Lower lobe of right lung (tissue), 2 donors: ENCODE results near the gene CACNB2. TPM values are rescaled to one million over a fixed set of nuclear protein-coding genes. Genes with fewer than 3 reads are reported as not detected.

ENCODE experiments used
- ATAC-seq, 2 donors: fragments of 200-7000 bp; cut with Tn5 transposase; one replicate each; pipeline ENCODE4 v1.9.1; 2020 to 2022; ENCODE audit warnings: mild to moderate bottlenecking in 2 of 2, moderate library complexity in 2 of 2
- DNase-seq: peaks from one replicate; pipeline ENCODE4 v3.0.0-alpha.2; 2020
- H3K27ac ChIP-seq: fragments of 200-600 bp; one replicate; pipeline ENCODE4 v1.8.0; 2022
- H3K27me3 ChIP-seq: fragments of 200-600 bp; one replicate; pipeline ENCODE4 v1.8.0; 2022; ENCODE audit warnings: low read depth
- H3K36me3 ChIP-seq: fragments of 200-600 bp; one replicate; pipeline ENCODE4 v1.8.0; 2022; ENCODE audit warnings: mild to moderate bottlenecking
- H3K4me1 ChIP-seq: fragments of 200-600 bp; one replicate; pipeline ENCODE4 v1.8.0; 2022
- H3K4me3 ChIP-seq: fragments of 200-600 bp; one replicate; pipeline ENCODE4 v1.8.0; 2022; ENCODE audit warnings: mild to moderate bottlenecking
- H3K9me3 ChIP-seq: fragments of 200-600 bp; one replicate; pipeline ENCODE4 v1.8.0; 2022
- CTCF ChIP-seq: fragments of 200-600 bp; IDR thresholded peaks from one replicate; pipeline ENCODE4 v1.8.0; 2022; ENCODE audit warnings: antibody characterized with exemption, mild to moderate bottlenecking
- intact Hi-C: fragments of 100-400 bp; cut with DNase I; formaldehyde crosslinking; loops from one replicate; pipeline ENCODE4 v1.11.0; 2022
- total RNA-seq: library from RNA; stranded (reverse); fragmentation: NEBNext Ultra II Directional; extraction: Animal tissue kit (Norgen Biotek cat#: 25700); gene quantifications from one replicate; pipeline ENCODE4 v1.2.1, GENCODE V29; 2021
- donor health status: DM: no; HTN: yes; CAD: no; lungs with severe emphysema.

The CACNB2 gene
- total RNA-seq, 1 donor from 2014 or later, result 1.4 TPM

DNA sequence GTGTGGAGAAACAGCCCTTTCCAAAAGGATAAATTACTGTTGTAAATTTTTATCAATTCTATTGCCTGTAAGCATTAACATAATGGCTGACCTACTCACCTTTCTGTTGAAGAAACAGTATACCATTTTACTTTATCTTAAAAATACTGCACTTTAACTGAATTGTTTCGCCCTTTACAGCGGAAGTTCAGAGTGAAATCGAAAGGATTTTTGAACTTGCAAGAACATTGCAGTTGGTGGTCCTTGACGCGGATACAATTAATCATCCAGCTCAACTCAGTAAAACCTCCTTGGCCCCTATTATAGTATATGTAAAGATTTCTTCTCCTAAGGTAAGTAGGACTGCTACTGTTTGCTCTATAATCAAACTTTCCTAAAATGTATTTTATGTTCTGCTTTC is 393.7 kb downstream of the CACNB2 start:
- DNase-seq (no peak), ATAC-seq (no peak)
- peaks cover 13% of the 10 kb centered on the region for H3K36me3 ChIP-seq
- H3K27me3 ChIP-seq, result no peaks in the 10 kb centered on the region
- H3K4me1 ChIP-seq, result no peaks in the 10 kb centered on the region
- H3K27ac ChIP-seq, result no peak overlapping the region
- intact Hi-C loops, result no loop called here
- no peak for TF ChIP-seq CTCF
- no peaks in the 10 kb centered on the region for H3K9me3 ChIP-seq
- H3K4me3 ChIP-seq, result no peak overlapping the region

DNA sequence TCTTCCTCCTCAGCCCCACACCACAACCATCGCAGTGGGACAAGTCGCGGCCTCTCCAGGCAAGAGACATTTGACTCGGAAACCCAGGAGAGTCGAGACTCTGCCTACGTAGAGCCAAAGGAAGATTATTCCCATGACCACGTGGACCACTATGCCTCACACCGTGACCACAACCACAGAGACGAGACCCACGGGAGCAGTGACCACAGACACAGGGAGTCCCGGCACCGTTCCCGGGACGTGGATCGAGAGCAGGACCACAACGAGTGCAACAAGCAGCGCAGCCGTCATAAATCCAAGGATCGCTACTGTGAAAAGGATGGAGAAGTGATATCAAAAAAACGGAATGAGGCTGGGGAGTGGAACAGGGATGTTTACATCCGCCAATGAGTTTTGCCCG is 399.1 kb downstream of the CACNB2 start:
- Histone ChIP-seq H3K4me1 (no peaks in the 10 kb centered on the region), H3K27ac (no peak overlapping the region), H3K36me3 (peaks cover 44% of the 10 kb centered on the region), H3K9me3 (no peaks in the 10 kb centered on the region), H3K27me3 (no peaks in the 10 kb centered on the region), H3K4me3 (no peak overlapping the region)
- intact Hi-C loops, result no loop called here
- no peak for TF ChIP-seq CTCF
- no peak for DNase-seq
- no peak for ATAC-seq

DNA sequence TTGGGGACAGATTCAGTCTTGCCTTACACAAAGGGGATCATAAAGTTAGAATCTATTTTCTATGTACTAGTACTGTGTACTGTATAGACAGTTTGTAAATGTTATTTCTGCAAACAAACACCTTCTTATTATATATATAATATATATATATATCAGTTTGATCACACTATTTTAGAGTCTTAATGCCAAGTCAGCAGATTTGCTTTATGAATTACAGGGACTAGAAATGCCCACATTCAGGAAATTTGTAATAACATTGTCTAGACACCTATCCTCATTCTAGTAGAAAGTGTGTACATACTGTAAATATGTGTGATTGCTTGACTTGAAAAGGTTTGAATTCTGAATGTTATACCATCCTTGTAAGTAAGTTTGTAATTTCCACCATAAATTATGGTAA is 400.0 kb downstream of the CACNB2 start:
- H3K4me1 ChIP-seq, result no peaks in the 10 kb centered on the region
- no peak for TF ChIP-seq CTCF
- peaks cover 49% of the 10 kb centered on the region for H3K36me3 ChIP-seq
- DNase-seq, result no peak
- intact Hi-C loops, result no loop called here
- ATAC-seq, result no peak
- no peaks in the 10 kb centered on the region for H3K9me3 ChIP-seq
- H3K27ac ChIP-seq, result no peak overlapping the region
- H3K27me3 ChIP-seq, result no peaks in the 10 kb centered on the region
- H3K4me3 ChIP-seq, result no peak overlapping the region

- Histone ChIP-seq H3K27me3 (no peaks in the 10 kb centered on the region), H3K27ac (no peak overlapping the region), H3K4me3 (no peak overlapping the region), H3K4me1 (no peaks in the 10 kb centered on the region), H3K9me3 (no peaks in the 10 kb centered on the region), H3K36me3 (peaks cover 49% of the 10 kb centered on the region)
- intact Hi-C loops, result no loop called here
- no peak for ATAC-seq
- no peak for DNase-seq
- TF ChIP-seq CTCF, result no peak
Observed at GRCh38 chr10:18542832-18543231, 402.6 kb downstream of the CACNB2 start.

DNA sequence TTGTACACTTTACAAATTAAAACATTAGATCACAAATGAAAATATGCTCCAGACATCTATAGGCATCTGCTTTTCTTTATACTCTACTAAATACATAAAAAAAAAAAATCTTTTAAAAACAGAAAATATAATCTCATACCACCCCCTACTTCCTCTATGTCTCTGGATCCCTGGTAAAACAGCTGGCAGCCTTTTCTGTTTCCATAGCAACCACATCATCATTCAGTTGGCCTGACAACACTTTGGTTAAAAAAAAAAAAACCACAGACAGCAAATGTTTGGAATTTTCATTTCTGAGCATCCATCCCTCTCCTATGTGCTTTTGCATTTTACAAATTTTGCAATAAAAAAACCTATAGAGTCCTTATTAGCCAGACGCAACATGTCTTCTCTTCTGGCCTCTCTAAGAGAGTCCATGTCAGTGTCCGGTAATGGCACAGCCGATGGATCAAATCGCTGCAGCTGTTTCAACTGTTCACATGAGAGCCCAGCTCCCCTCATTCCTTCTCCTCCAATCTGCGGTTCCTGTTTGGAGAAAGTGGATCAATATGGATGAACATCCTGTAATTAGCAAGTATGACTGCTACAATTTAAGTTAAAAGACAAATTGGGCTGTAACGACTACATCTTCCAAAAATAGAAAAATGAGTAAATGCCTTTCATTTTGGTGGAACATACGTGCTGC is 405.5 kb downstream of the CACNB2 start:
- intact Hi-C loops, result no loop called here
- peaks cover 25% of the 10 kb centered on the region for H3K36me3 ChIP-seq
- no peak for TF ChIP-seq CTCF
- H3K27ac ChIP-seq, result no peak overlapping the region
- DNase-seq (no peak), ATAC-seq (no peak)
- no peak overlapping the region for H3K4me3 ChIP-seq
- no peaks in the 10 kb centered on the region for H3K27me3 ChIP-seq
- H3K4me1 ChIP-seq, result no peaks in the 10 kb centered on the region
- no peaks in the 10 kb centered on the region for H3K9me3 ChIP-seq
